Mesendoderm (in vitro differentiated cells): Measurements from ENCODE around the gene APBA2.
"Not testable (repeated sequence)": the region's sequence is repeated elsewhere in the genome, so short reads cannot be mapped to it uniquely, and the experiment has no call there.

Source experiments
- DNase-seq: peaks from one replicate; pipeline ENCODE4 v3.0.0; 2013
- H2AK5ac ChIP-seq: 2 replicates; pipeline ENCODE4 v1.6.1; 2013; ENCODE audit warnings: low read length, inconsistent platforms
- H2BK120ac ChIP-seq: 2 replicates; pipeline ENCODE4 v1.6.1; 2013; ENCODE audit warnings: low read depth, mild to moderate bottlenecking, low read length, moderate library complexity, mixed read lengths
- H2BK15ac ChIP-seq: replicated peaks from 2 replicates; pipeline ENCODE4 v1.6.1; 2013; ENCODE audit warnings: low read depth, mild to moderate bottlenecking, moderate library complexity
- H2BK5ac ChIP-seq: 2 replicates; pipeline ENCODE4 v1.6.1; 2013; ENCODE audit warnings: low read length, inconsistent platforms
- H3K18ac ChIP-seq: 2 replicates; pipeline ENCODE4 v1.6.1; 2013; ENCODE audit warnings: mild to moderate bottlenecking, low read length, mixed read lengths
- H3K23ac ChIP-seq: one replicate; pipeline ENCODE4 v1.6.1; 2013; ENCODE audit warnings: low read length
- H3K27ac ChIP-seq: 2 replicates; pipeline ENCODE4 v1.5.1; 2013; ENCODE audit warnings: low read depth, mild to moderate bottlenecking, inconsistent platforms, low read length, moderate library complexity
- H3K27me3 ChIP-seq: 2 replicates; pipeline ENCODE4 v1.6.1; 2013; ENCODE audit warnings: low read length, control low read depth, mild to moderate bottlenecking, inconsistent platforms; ENCODE audit not compliant: insufficient read depth, poor library complexity
- H3K36me3 ChIP-seq: 2 replicates; pipeline ENCODE4 v1.6.1; 2013; ENCODE audit warnings: low read length, inconsistent platforms; ENCODE audit not compliant: control insufficient read depth, insufficient read depth
- H3K4ac ChIP-seq: one replicate; pipeline ENCODE4 v1.6.1; 2013; ENCODE audit warnings: low read depth, mild to moderate bottlenecking, low read length, moderate library complexity
- H3K4me1 ChIP-seq: 2 replicates; pipeline ENCODE4 v1.6.1; 2013; ENCODE audit warnings: low read depth, low read length, inconsistent platforms; ENCODE audit not compliant: control insufficient read depth
- H3K4me2 ChIP-seq: 2 replicates; pipeline ENCODE4 v1.6.1; 2013; ENCODE audit warnings: low read length
- H3K4me3 ChIP-seq: 2 replicates; pipeline ENCODE4 v1.5.1; 2013; ENCODE audit warnings: mild to moderate bottlenecking, low read length
- H3K56ac ChIP-seq: one replicate; pipeline ENCODE4 v1.6.1; 2013; ENCODE audit warnings: low read length
- H3K79me1 ChIP-seq: 2 replicates; pipeline ENCODE4 v1.6.1; 2013; ENCODE audit warnings: low read length, inconsistent platforms
- H3K79me2 ChIP-seq: 2 replicates; pipeline ENCODE4 v1.6.1; 2013; ENCODE audit warnings: mild to moderate bottlenecking, low read length; ENCODE audit not compliant: control insufficient read depth, insufficient read depth
- H3K9ac ChIP-seq: 2 replicates; pipeline ENCODE4 v1.6.1; 2013; ENCODE audit warnings: low read length, inconsistent platforms
- H4K5ac ChIP-seq: one replicate; pipeline ENCODE4 v1.6.1; 2013; ENCODE audit warnings: low read length
- H4K8ac ChIP-seq: one replicate; pipeline ENCODE4 v1.6.1; 2013; ENCODE audit warnings: low read depth, mild to moderate bottlenecking, control low read depth, low read length, moderate library complexity
- WGBS: extraction: QIAGEN DNeasy Blood & Tissue Kit; methylation state at CpG from one replicate; pipeline ENCODE4 v1.1.7; 2013; ENCODE audit warnings: low lambda C conversion rate, missing lambda C conversion rate; ENCODE audit not compliant: insufficient coverage; ENCODE audit errors: extremely low coverage; 5-methylcytosine and 5-hydroxymethylcytosine counted together

APBA2 gene

GRCh38 chr15:29098652-29099051 is 212.9 kb downstream of the APBA2 start:
- Histone ChIP-seq H3K4ac (no peak overlapping the region), H2AK5ac (no peak overlapping the region), H3K79me1 (no peaks in the 10 kb centered on the region), H3K27ac (no peak overlapping the region), H3K27me3 (no peaks in the 10 kb centered on the region), H2BK5ac (no peak overlapping the region), H3K4me1 (no peaks in the 10 kb centered on the region), H3K9ac (no peak overlapping the region), H3K4me2 (no peak overlapping the region), H4K5ac (no peak overlapping the region), H3K36me3 (no peaks in the 10 kb centered on the region), H3K79me2 (no peaks in the 10 kb centered on the region), H3K23ac (no peak overlapping the region), H4K8ac (no peak overlapping the region), H3K56ac (no peak overlapping the region), H3K4me3 (no peak overlapping the region), H3K18ac (no peak overlapping the region), H2BK15ac (no peak overlapping the region), H2BK120ac (no peak overlapping the region)
- no CpG with 5 or more reads among the region's 13 CpGs for WGBS
- DNase-seq = no peak

- no peak overlapping the region for H4K5ac ChIP-seq
- H3K79me2 ChIP-seq = no peaks in the 10 kb centered on the region
- H3K23ac ChIP-seq = no peak overlapping the region
- no peak overlapping the region for H3K4me2 ChIP-seq
- WGBS = no CpG with 5 or more reads among the region's 10 CpGs
- DNase-seq = no peak
- H3K27ac ChIP-seq = no peak overlapping the region
- no peak overlapping the region for H3K56ac ChIP-seq
- H3K18ac ChIP-seq = no peak overlapping the region
- no peaks in the 10 kb centered on the region for H3K27me3 ChIP-seq
- no peak overlapping the region for H3K4me3 ChIP-seq
- H3K36me3 ChIP-seq = no peaks in the 10 kb centered on the region
- no peak overlapping the region for H2BK15ac ChIP-seq
- H3K9ac ChIP-seq = no peak overlapping the region
- no peak overlapping the region for H3K4ac ChIP-seq
- H4K8ac ChIP-seq = no peak overlapping the region
- no peak overlapping the region for H2AK5ac ChIP-seq
- no peaks in the 10 kb centered on the region for H3K4me1 ChIP-seq
- H3K79me1 ChIP-seq = no peaks in the 10 kb centered on the region
- no peak overlapping the region for H2BK5ac ChIP-seq
- no peak overlapping the region for H2BK120ac ChIP-seq
Observed at GRCh38 chr15:29099131-29099880, 213.5 kb downstream of the APBA2 start.

- no peak overlapping the region for H4K8ac ChIP-seq
- H3K27me3 ChIP-seq = no peaks in the 10 kb centered on the region
- DNase-seq = no peak
- H3K56ac ChIP-seq = no peak overlapping the region
- no peaks in the 10 kb centered on the region for H3K4me1 ChIP-seq
- H3K79me2 ChIP-seq = no peaks in the 10 kb centered on the region
- no peak overlapping the region for H3K4me3 ChIP-seq
- no peak overlapping the region for H2BK15ac ChIP-seq
- no peak overlapping the region for H2AK5ac ChIP-seq
- no peaks in the 10 kb centered on the region for H3K36me3 ChIP-seq
- H4K5ac ChIP-seq = no peak overlapping the region
- no peak overlapping the region for H3K4ac ChIP-seq
- no peaks in the 10 kb centered on the region for H3K79me1 ChIP-seq
- no peak overlapping the region for H3K27ac ChIP-seq
- no CpG with 5 or more reads among the region's 7 CpGs for WGBS
- H3K18ac ChIP-seq = no peak overlapping the region
- no peak overlapping the region for H3K23ac ChIP-seq
- no peak overlapping the region for H3K4me2 ChIP-seq
- H3K9ac ChIP-seq = no peak overlapping the region
- no peak overlapping the region for H2BK120ac ChIP-seq
- no peak overlapping the region for H2BK5ac ChIP-seq
Observed at GRCh38 chr15:29100486-29101000, 214.8 kb downstream of the APBA2 start.

GRCh38 chr15:29101491-29101890 is 215.7 kb downstream of the APBA2 start:
- Histone ChIP-seq H4K8ac (no peak overlapping the region), H3K18ac (no peak overlapping the region), H3K79me2 (no peaks in the 10 kb centered on the region), H2BK5ac (no peak overlapping the region), H2BK15ac (no peak overlapping the region), H3K56ac (no peak overlapping the region), H3K23ac (no peak overlapping the region), H3K27me3 (no peaks in the 10 kb centered on the region), H4K5ac (no peak overlapping the region), H3K36me3 (no peaks in the 10 kb centered on the region), H3K9ac (no peak overlapping the region), H3K4me3 (no peak overlapping the region), H3K27ac (no peak overlapping the region), H2BK120ac (no peak overlapping the region), H2AK5ac (no peak overlapping the region), H3K79me1 (no peaks in the 10 kb centered on the region), H3K4ac (no peak overlapping the region), H3K4me1 (no peaks in the 10 kb centered on the region), H3K4me2 (no peak overlapping the region)
- no CpG with 5 or more reads among the region's 16 CpGs for WGBS
- no peak for DNase-seq

GRCh38 chr15:29102173-29102794 is 216.5 kb downstream of the APBA2 start:
- not testable (repeated sequence) for H3K9ac ChIP-seq, H3K4ac ChIP-seq, H2BK5ac ChIP-seq, H3K36me3 ChIP-seq, H3K79me2 ChIP-seq, H3K23ac ChIP-seq, H2AK5ac ChIP-seq, H4K5ac ChIP-seq, H3K4me3 ChIP-seq, H3K27ac ChIP-seq, H3K56ac ChIP-seq, H3K27me3 ChIP-seq, H3K4me2 ChIP-seq, H4K8ac ChIP-seq, H2BK120ac ChIP-seq, H3K18ac ChIP-seq, H3K4me1 ChIP-seq, H2BK15ac ChIP-seq, H3K79me1 ChIP-seq
- DNase-seq = peak; percentile 87
- WGBS = no CpG with 5 or more reads among the region's 10 CpGs
